GM23338 (cell line): ENCODE measurements around the gene BRICD5. TPM values are rescaled to one million over a fixed set of nuclear protein-coding genes. Genes with fewer than 3 reads are reported as not detected.

Source experiments
- ATAC-seq: fragments of 200-7000 bp; cut with Tn5 transposase; 3 replicates; pipeline ENCODE4 v1.9.1; 2020
- DNase-seq: peaks from one replicate; pipeline ENCODE4 v3.0.0-alpha.2; 2015; ENCODE audit warnings: low spot score
- H2AFZ ChIP-seq: fragments of 200-600 bp; sonication (generic); 2 replicates; pipeline ENCODE4 v1.8.0; 2016; ENCODE audit warnings: antibody characterized with exemption, mild to moderate bottlenecking, moderate library complexity
- H3F3A ChIP-seq: fragments of 200-600 bp; sonication (generic); replicated peaks from 2 replicates; pipeline ENCODE4 v1.8.0; 2017; ENCODE audit warnings: antibody characterized with exemption, mixed run types, low read depth
- H3K27ac ChIP-seq: fragments of 200-600 bp; sonication (generic); 2 replicates; pipeline ENCODE4 v1.6.1; 2016; ENCODE audit warnings: low read depth
- H3K27me3 ChIP-seq: fragments of 200-600 bp; sonication (generic); 2 replicates; pipeline ENCODE4 v1.8.0; 2016; ENCODE audit warnings: mild to moderate bottlenecking, mixed run types, moderate library complexity; ENCODE audit not compliant: insufficient read depth
- H3K36me3 ChIP-seq: fragments of 200-600 bp; sonication (generic); 2 replicates; pipeline ENCODE4 v1.8.0; 2016; ENCODE audit warnings: mild to moderate bottlenecking; ENCODE audit not compliant: insufficient read depth
- H3K4me1 ChIP-seq: fragments of 200-600 bp; sonication (generic); 2 replicates; pipeline ENCODE4 v1.8.0; 2016; ENCODE audit warnings: mild to moderate bottlenecking, moderate library complexity; ENCODE audit not compliant: insufficient read depth
- H3K4me2 ChIP-seq: fragments of 200-600 bp; sonication (generic); 2 replicates; pipeline ENCODE4 v1.7.1; 2017; ENCODE audit warnings: mixed run types
- H3K4me3 ChIP-seq: fragments of 200-600 bp; sonication (generic); 2 replicates; pipeline ENCODE4 v1.6.1; 2016; ENCODE audit warnings: mixed run types
- H3K79me2 ChIP-seq: fragments of 200-600 bp; sonication (generic); replicated peaks from 2 replicates; pipeline ENCODE4 v1.8.0; 2017; ENCODE audit warnings: mild to moderate bottlenecking; ENCODE audit not compliant: insufficient read depth
- H3K9me2 ChIP-seq: fragments of 200-600 bp; sonication (generic); 2 replicates; pipeline ENCODE4 v1.8.0; 2017; ENCODE audit not compliant: insufficient read depth
- H4K20me1 ChIP-seq: fragments of 200-600 bp; sonication (generic); replicated peaks from 2 replicates; pipeline ENCODE4 v1.8.0; 2017; ENCODE audit warnings: mild to moderate bottlenecking; ENCODE audit not compliant: insufficient read depth
- H3K27ac Mint-ChIP-seq: 2 replicates; pipeline ENCODE4 v1.8.0; 2020; ENCODE audit warnings: inconsistent platforms, mild to moderate bottlenecking, moderate library complexity, mixed read lengths
- H3K27me3 Mint-ChIP-seq: 3 replicates; pipeline ENCODE4 v1.8.0; 2022; ENCODE audit warnings: low read depth, mild to moderate bottlenecking, moderate library complexity, mixed read lengths, inconsistent platforms; ENCODE audit not compliant: insufficient read depth, poor library complexity
- H3K36me3 Mint-ChIP-seq: 3 replicates; pipeline ENCODE4 v1.8.0; 2021; ENCODE audit warnings: low read depth, mild to moderate bottlenecking, inconsistent platforms, moderate library complexity, mixed read lengths
- H3K4me1 Mint-ChIP-seq: 3 replicates; pipeline ENCODE4 v1.8.0; 2020; ENCODE audit warnings: mild to moderate bottlenecking, inconsistent platforms, mixed read lengths
- H3K4me3 Mint-ChIP-seq: 3 replicates; pipeline ENCODE4 v1.8.0; 2021; ENCODE audit warnings: moderate library complexity, mild to moderate bottlenecking, inconsistent platforms, mixed read lengths
- H3K9me3 Mint-ChIP-seq: 3 replicates; pipeline ENCODE4 v1.8.0; 2020; ENCODE audit warnings: moderate library complexity, mild to moderate bottlenecking, inconsistent platforms, mixed read lengths
- CREB1 ChIP-seq: fragments of 250-450 bp; sonication (Bioruptor Pico); IDR thresholded peaks from 2 replicates; pipeline ENCODE4 v1.5.0; 2020; ENCODE audit warnings: low read depth, mild to moderate bottlenecking, moderate library complexity
- CTCF ChIP-seq, 2 experiments: fragments of 200-600 bp in 1 of 2; sonication (generic) in 1 of 2; conservative IDR thresholded peaks; 2 replicates each; pipeline versions ENCODE4 v1.5.1 to v1.6.1; 2016 to 2017; ENCODE audit warnings: antibody characterized with exemption in 2 of 2, low read depth in 2 of 2, mild to moderate bottlenecking in 2 of 2, moderate library complexity in 1 of 2
- ETS1 ChIP-seq: IDR thresholded peaks from 2 replicates; pipeline ENCODE4 v1.6.1; 2016; ENCODE audit warnings: antibody characterized with exemption
- EZH2 ChIP-seq: fragments of 200-600 bp; sonication (generic); IDR thresholded peaks from one replicate; pipeline ENCODE4 v1.8.0; 2017; ENCODE audit warnings: antibody characterized with exemption, mild to moderate bottlenecking, low read depth; ENCODE audit not compliant: unreplicated experiment
- EZH2phosphoT487 ChIP-seq: fragments of 200-600 bp; sonication (generic); IDR thresholded peaks from one replicate; pipeline ENCODE4 v1.8.1; 2018; ENCODE audit warnings: antibody characterized with exemption; ENCODE audit not compliant: unreplicated experiment
- JUNB ChIP-seq: IDR thresholded peaks from one replicate; pipeline ENCODE4 v1.6.1; 2016; ENCODE audit warnings: antibody characterized with exemption; ENCODE audit not compliant: unreplicated experiment
- NANOG ChIP-seq: IDR thresholded peaks from 2 replicates; pipeline ENCODE4 v1.6.1; 2016; ENCODE audit warnings: antibody characterized with exemption, borderline replicate concordance
- POLR2AphosphoS5 ChIP-seq: IDR thresholded peaks from 2 replicates; pipeline ENCODE4 v1.6.1; 2016; ENCODE audit warnings: antibody characterized with exemption, low read depth
- REST ChIP-seq: IDR thresholded peaks from one replicate; pipeline ENCODE4 v1.6.1; 2018; ENCODE audit warnings: antibody characterized with exemption; ENCODE audit not compliant: unreplicated experiment
- STAT1 ChIP-seq: IDR thresholded peaks from one replicate; pipeline ENCODE4 v1.6.1; 2016; ENCODE audit warnings: antibody characterized with exemption; ENCODE audit not compliant: unreplicated experiment
- ZNF114 ChIP-seq: fragments of 250-450 bp; sonication (Bioruptor Pico); IDR thresholded peaks from 2 replicates; pipeline ENCODE4 v1.5.0; 2020; ENCODE audit warnings: mild to moderate bottlenecking, moderate library complexity
- ZNF331 ChIP-seq: fragments of 250-450 bp; sonication (Bioruptor Pico); IDR thresholded peaks from 2 replicates; pipeline ENCODE4 v1.5.0; 2020; ENCODE audit warnings: low read depth, mild to moderate bottlenecking, moderate library complexity
- ZNF462 ChIP-seq: fragments of 250-450 bp; sonication (Bioruptor Pico); IDR thresholded peaks from 2 replicates; pipeline ENCODE4 v1.5.0; 2020; ENCODE audit warnings: mild to moderate bottlenecking, moderate library complexity
- polyA plus RNA-seq: library from polyadenylated mRNA; unstranded; fragments of >200 nt; fragmentation: Nextera tagmentation; extraction: Ambion mirVana; gene quantifications from 2 replicates; pipeline ENCODE4 v1.2.1, GENCODE V29; 2016
- total RNA-seq: library from RNA; depleted of rRNA; stranded (reverse); fragments of >200 nt; shearing (Covaris generic); gene quantifications from 2 replicates; pipeline ENCODE4 v1.2.3, GENCODE V29; 2014

BRICD5 gene
- total and polyA plus RNA-seq, 2 experiments from 2014 or later, result 5.3 to 6.3 TPM

GRCh38 chr16:2195322-2196161 lies 15.1 kb downstream of the BRICD5 start:
- H3K79me2 ChIP-seq, result no peaks in the 10 kb centered on the region
- H3K36me3 Mint-ChIP-seq, result no peaks in the 10 kb centered on the region; the same call in 2 of the 3 replicates
- H3K4me3 Mint-ChIP-seq, result peak overlapping the region; percentile 70
- H2AFZ ChIP-seq, result peak overlapping the region; percentile 38; the same call in 1 of the 2 replicates
- no peak overlapping the region for H3K27ac ChIP-seq
- DNase-seq (peak; percentile 59), ATAC-seq (peak; percentile 42)
- no peak overlapping the region for H3K27ac Mint-ChIP-seq
- no peaks in the 10 kb centered on the region for H3K4me1 Mint-ChIP-seq
- H3K9me3 Mint-ChIP-seq, result no peaks in the 10 kb centered on the region
- no peaks in the 10 kb centered on the region for H3K36me3 ChIP-seq
- peaks cover 31% of the 10 kb centered on the region for H3K27me3 Mint-ChIP-seq
- no peak for TF ChIP-seq CREB1 (CRISPR knock-in tag)
- TF ChIP-seq STAT1, result no peak
- TF ChIP-seq REST, result no peak
- no peak for TF ChIP-seq ZNF462 (CRISPR knock-in tag)
- no peak for TF ChIP-seq EZH2
- TF ChIP-seq CTCF (conservative IDR thresholded peaks at IDR 0.05; ENCODE audit: low read depth in 2 of 2), result no peak
- no peak for TF ChIP-seq ZNF114 (CRISPR knock-in tag)
- TF ChIP-seq JUNB, result no peak
- no peak; the same call in 1 of the 2 replicates for TF ChIP-seq ZNF331 (CRISPR knock-in tag)
- no peak for TF ChIP-seq EZH2phosphoT487
- TF ChIP-seq NANOG, result no peak
- TF ChIP-seq ETS1, result no peak
- TF ChIP-seq POLR2AphosphoS5, result no peak
- H3K27me3 ChIP-seq, result peaks cover 40% of the 10 kb centered on the region
- no peaks in the 10 kb centered on the region; the same call in 1 of the 2 replicates for H3K4me1 ChIP-seq
- H3K9me2 ChIP-seq, result no peaks in the 10 kb centered on the region
- 0 out of 2 replicates have a peak, but pooled peaks cover 2% of the 10 kb centered on the region for H3F3A ChIP-seq
- H3K4me3 ChIP-seq, result peak overlapping the region; percentile 75
- H4K20me1 ChIP-seq, result no peaks in the 10 kb centered on the region
- H3K4me2 ChIP-seq, result peak overlapping the region; percentile 92
